Mononuclear cell (primary cell): Measurements from ENCODE around the gene DCC. TPM values are rescaled to one million over a fixed set of nuclear protein-coding genes. Genes with fewer than 3 reads are reported as not detected.
"Not testable (repeated sequence)": the region's sequence is repeated elsewhere in the genome, so short reads cannot be mapped to it uniquely, and the experiment has no call there.

Experiments used
- H3K27me3 ChIP-seq: 2 replicates; pipeline ENCODE4 v1.6.0; 2011; ENCODE audit warnings: low read length, control low read depth; ENCODE audit not compliant: insufficient read depth
- H3K4me1 ChIP-seq: 2 replicates; pipeline ENCODE4 v1.5.1; 2011; ENCODE audit warnings: mild to moderate bottlenecking, low read length, control low read depth; ENCODE audit not compliant: insufficient read depth
- H3K4me3 ChIP-seq: 2 replicates; pipeline ENCODE4 v1.5.1; 2011; ENCODE audit warnings: mild to moderate bottlenecking, low read length, moderate library complexity
- H3K9me3 ChIP-seq: 2 replicates; pipeline ENCODE4 v1.5.1; 2011; ENCODE audit warnings: low read depth, mild to moderate bottlenecking, control low read depth, low read length
- total RNA-seq: library from RNA; depleted of rRNA; stranded (reverse); fragments of >200 nt; gene quantifications from one replicate; pipeline ENCODE4 v1.2.3, GENCODE V29; 2012

DCC gene
- total RNA-seq, 1 donor, result under 0.01 TPM

GRCh38 chr18:53496028-53496427 lies 1156.0 kb downstream of the DCC start:
- Histone ChIP-seq H3K4me1 (no peaks in the 10 kb centered on the region), H3K4me3 (no peak overlapping the region), H3K9me3 (no peaks in the 10 kb centered on the region), H3K27me3 (no peaks in the 10 kb centered on the region)

- H3K9me3 ChIP-seq, result no peaks in the 10 kb centered on the region
- H3K27me3 ChIP-seq, result no peaks in the 10 kb centered on the region
- H3K4me1 ChIP-seq, result no peaks in the 10 kb centered on the region
- no peak overlapping the region for H3K4me3 ChIP-seq
These were observed 1164.0 kb downstream of the DCC start for GRCh38 chr18:53503914-53504441.

GRCh38 chr18:53508529-53508928 lies 1168.5 kb downstream of the DCC start:
- Histone ChIP-seq H3K27me3 (no peaks in the 10 kb centered on the region), H3K9me3 (no peaks in the 10 kb centered on the region), H3K4me3 (no peak overlapping the region), H3K4me1 (no peaks in the 10 kb centered on the region)

GRCh38 chr18:53509886-53510285 lies 1169.9 kb downstream of the DCC start:
- Histone ChIP-seq H3K27me3 (no peaks in the 10 kb centered on the region), H3K4me1 (no peaks in the 10 kb centered on the region), H3K9me3 (no peaks in the 10 kb centered on the region), H3K4me3 (no peak overlapping the region)

- H3K27me3 ChIP-seq, H3K4me1 ChIP-seq: not testable (repeated sequence)
These were observed 1171.7 kb downstream of the DCC start for GRCh38 chr18:53511725-53512124.

GRCh38 chr18:53521068-53521467 lies 1181.1 kb downstream of the DCC start:
- Histone ChIP-seq H3K4me3 (no peak overlapping the region), H3K9me3 (no peaks in the 10 kb centered on the region), H3K4me1 (no peaks in the 10 kb centered on the region), H3K27me3 (no peaks in the 10 kb centered on the region)

More at GRCh38 chr18:53511725-53512124, 1171.7 kb downstream of the DCC start:
- not testable (repeated sequence) for H3K9me3 ChIP-seq, H3K4me3 ChIP-seq

- H3K27me3 ChIP-seq, result no peaks in the 10 kb centered on the region
- H3K4me1 ChIP-seq, result no peaks in the 10 kb centered on the region
- no peaks in the 10 kb centered on the region for H3K9me3 ChIP-seq
- H3K4me3 ChIP-seq, result no peak overlapping the region
These were observed 1186.3 kb downstream of the DCC start for GRCh38 chr18:53526101-53526870.

GRCh38 chr18:53527365-53527764 lies 1187.4 kb downstream of the DCC start:
- H3K4me1 ChIP-seq, result no peaks in the 10 kb centered on the region
- H3K9me3 ChIP-seq, result no peaks in the 10 kb centered on the region
- H3K4me3 ChIP-seq, result no peak overlapping the region
- no peaks in the 10 kb centered on the region for H3K27me3 ChIP-seq

- H3K9me3 ChIP-seq, result no peaks in the 10 kb centered on the region
- H3K27me3 ChIP-seq, result no peaks in the 10 kb centered on the region
- no peaks in the 10 kb centered on the region for H3K4me1 ChIP-seq
- no peak overlapping the region for H3K4me3 ChIP-seq
These were observed 1191.2 kb downstream of the DCC start for GRCh38 chr18:53531187-53531586.

GRCh38 chr18:53531896-53532295 lies 1191.9 kb downstream of the DCC start:
- H3K4me3 ChIP-seq, result no peak overlapping the region
- no peaks in the 10 kb centered on the region for H3K9me3 ChIP-seq
- H3K27me3 ChIP-seq, result no peaks in the 10 kb centered on the region
- H3K4me1 ChIP-seq, result no peaks in the 10 kb centered on the region

GRCh38 chr18:53534203-53534602 lies 1194.2 kb downstream of the DCC start:
- Histone ChIP-seq H3K4me1 (no peaks in the 10 kb centered on the region), H3K27me3 (no peaks in the 10 kb centered on the region), H3K4me3 (no peak overlapping the region), H3K9me3 (no peaks in the 10 kb centered on the region)

GRCh38 chr18:53534695-53535094 lies 1194.7 kb downstream of the DCC start:
- Histone ChIP-seq H3K4me3 (no peak overlapping the region), H3K4me1 (no peaks in the 10 kb centered on the region), H3K27me3 (no peaks in the 10 kb centered on the region), H3K9me3 (no peaks in the 10 kb centered on the region)

- no peaks in the 10 kb centered on the region for H3K27me3 ChIP-seq
- no peak overlapping the region for H3K4me3 ChIP-seq
- no peaks in the 10 kb centered on the region for H3K4me1 ChIP-seq
- no peaks in the 10 kb centered on the region for H3K9me3 ChIP-seq
These were observed 1196.9 kb downstream of the DCC start for GRCh38 chr18:53536908-53537307.

- Histone ChIP-seq H3K4me3 (no peak overlapping the region), H3K4me1 (no peaks in the 10 kb centered on the region), H3K9me3 (no peaks in the 10 kb centered on the region), H3K27me3 (no peaks in the 10 kb centered on the region)
These were observed 1201.9 kb downstream of the DCC start for GRCh38 chr18:53541924-53542323.

- Histone ChIP-seq H3K27me3 (no peaks in the 10 kb centered on the region), H3K4me1 (no peaks in the 10 kb centered on the region), H3K4me3 (no peak overlapping the region), H3K9me3 (no peaks in the 10 kb centered on the region)
These were observed 1203.7 kb downstream of the DCC start for GRCh38 chr18:53543711-53544110.

GRCh38 chr18:53544917-53545316 lies 1204.9 kb downstream of the DCC start:
- Histone ChIP-seq H3K4me3 (no peak overlapping the region), H3K4me1 (no peaks in the 10 kb centered on the region), H3K27me3 (no peaks in the 10 kb centered on the region), H3K9me3 (no peaks in the 10 kb centered on the region)
